Stimulated activated CD4-positive, alpha-beta T cell treated with anti-CD3 and anti-CD28 coated beads, Interleukin-12 subunit alpha, Interleukin-12 subunit beta, amount 100 ng/mL, for 4 hours (primary cell): ENCODE data around the gene TMEM214.
A peak's percentile ranks its signal among the peaks of the same experiment; 100 is the strongest.

Source experiments
- DNase-seq: peaks from one replicate; pipeline ENCODE4 v3.0.0-alpha.2; 2020

TMEM214 gene

DNA sequence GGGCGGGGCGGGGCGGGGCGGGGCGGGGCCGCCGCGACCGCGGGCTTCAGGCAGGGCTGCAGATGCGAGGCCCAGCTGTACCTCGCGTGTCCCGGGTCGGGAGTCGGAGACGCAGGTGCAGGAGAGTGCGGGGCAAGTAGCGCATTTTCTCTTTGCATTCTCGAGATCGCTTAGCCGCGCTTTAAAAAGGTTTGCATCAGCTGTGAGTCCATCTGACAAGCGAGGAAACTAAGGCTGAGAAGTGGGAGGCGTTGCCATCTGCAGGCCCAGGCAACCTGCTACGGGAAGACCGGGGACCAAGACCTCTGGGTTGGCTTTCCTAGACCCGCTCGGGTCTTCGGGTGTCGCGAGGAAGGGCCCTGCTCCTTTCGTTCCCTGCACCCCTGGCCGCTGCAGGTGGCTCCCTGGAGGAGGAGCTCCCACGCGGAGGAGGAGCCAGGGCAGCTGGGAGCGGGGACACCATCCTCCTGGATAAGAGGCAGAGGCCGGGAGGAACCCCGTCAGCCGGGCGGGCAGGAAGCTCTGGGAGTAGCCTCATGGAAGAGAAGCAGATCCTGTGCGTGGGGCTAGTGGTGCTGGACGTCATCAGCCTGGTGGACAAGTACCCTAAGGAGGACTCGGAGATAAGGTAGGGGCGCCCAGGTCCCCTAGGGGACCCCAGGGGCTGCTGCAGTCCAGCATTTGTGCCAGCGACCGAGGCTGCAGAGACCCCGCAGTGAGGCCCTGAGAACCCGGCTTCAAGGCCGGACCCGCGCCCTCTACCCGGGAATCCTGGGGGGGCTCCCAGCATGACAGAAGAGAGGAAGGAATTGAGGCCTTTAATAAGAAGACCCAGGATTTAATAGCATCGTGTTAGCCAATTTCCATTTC, 54.2 kb downstream of the TMEM214 start, which contains the start of gene KHK:
Gene KHK, plus strand, starts transcription at position 49 of the 870 bp plus-strand sequence. Its CDS starts 488 bp downstream, at position 537.
- DNase-seq: peak; percentile 8

DNA sequence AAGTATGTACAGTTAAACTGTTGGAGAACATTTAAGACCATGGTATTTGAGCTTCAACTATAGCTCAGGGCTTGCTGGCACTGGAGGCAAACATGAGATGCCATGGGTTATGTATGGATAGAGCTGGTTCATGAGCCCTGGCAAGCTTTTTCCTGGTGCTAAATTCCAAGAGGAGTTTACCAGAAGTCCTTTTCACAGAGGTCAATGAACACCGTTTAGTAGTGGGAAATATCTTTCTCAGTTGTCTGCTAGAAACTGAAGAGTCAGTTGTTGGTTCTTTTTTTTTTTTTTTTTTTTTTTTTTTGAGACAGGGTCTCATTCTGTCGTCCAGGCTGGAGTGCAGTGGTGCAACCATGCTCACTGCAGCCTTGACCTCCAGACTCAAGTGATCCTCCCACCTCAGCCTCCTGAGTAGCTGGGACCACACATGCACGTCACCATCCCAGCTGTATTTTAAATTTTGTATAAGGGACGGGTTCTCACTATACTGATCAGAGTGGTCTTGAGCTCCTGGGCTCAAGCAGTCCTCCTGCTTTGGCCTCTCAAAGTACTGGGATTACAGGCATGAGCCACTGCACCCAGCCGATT, 55.2 kb downstream of the TMEM214 start:
- DNase-seq: no peak

DNA sequence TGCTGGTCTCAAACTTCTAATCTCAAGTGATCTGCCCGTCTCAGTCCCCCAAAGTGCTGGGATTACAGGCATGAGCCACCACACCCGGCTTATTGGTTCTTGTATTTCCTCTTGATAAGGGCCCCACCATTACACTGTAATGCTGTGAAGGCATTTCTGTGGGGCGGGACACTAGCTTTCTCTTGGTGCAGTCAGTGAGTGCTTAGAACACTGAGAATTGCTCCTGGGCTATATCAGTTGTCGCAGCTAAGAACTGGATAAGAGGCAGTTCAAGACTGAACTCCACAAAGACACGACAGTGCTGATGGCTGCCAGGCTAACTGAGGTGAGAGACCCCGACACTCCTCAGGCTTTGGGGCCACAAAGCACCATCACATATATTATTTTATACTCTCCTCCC, 55.9 kb downstream of the TMEM214 start:
- DNase-seq: no peak

DNA sequence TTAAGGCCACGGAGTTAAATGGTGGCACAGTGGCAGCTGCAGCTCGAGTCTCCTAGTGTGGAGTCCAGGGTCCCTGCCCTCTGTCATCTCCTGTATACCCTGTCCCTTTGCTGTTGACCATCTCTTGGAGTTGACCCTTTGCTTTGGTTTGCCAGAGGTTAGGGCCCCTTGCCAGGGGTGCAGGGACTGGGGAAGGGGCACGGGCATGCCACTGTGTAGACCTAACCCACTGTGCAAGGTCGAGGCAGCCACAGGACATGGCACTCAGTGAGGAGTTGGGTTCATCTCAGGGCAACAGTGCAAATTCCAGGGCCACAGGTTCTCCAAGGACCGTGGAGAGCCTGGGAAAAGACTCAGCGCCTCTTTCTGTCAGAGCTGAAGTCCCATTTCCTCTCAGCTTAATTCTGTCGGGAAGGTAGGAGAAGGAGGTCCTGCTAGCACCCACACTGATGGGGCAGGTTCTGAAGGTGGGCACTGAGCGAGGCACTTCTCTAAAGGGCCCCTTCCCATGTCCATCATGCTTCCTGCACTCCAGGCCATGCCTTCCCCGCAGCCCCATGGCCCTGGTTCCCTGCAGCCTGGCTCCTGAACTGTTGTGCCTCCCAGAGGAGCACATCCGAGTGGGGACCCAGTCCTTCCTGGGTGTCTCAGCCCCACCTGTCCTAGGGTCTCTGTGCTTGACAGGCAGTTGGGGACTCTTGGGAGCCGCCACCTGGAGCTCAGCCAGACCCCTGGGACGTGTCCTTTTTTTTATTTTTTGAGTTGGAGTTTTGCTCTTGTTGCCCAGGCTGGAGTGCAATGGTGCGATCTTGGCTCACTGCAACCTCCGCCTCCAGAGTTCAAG, 56.6 kb downstream of the TMEM214 start:
- no peak for DNase-seq
